NCI-H187 (cell line): ENCODE results near the gene CCN2.

Source experiments
- DNase-seq, 2 experiments: peaks; one replicate each; lab custom pipeline; 2025; lab: John Stamatoyannopoulos, UW

CCN2 gene, protein sequence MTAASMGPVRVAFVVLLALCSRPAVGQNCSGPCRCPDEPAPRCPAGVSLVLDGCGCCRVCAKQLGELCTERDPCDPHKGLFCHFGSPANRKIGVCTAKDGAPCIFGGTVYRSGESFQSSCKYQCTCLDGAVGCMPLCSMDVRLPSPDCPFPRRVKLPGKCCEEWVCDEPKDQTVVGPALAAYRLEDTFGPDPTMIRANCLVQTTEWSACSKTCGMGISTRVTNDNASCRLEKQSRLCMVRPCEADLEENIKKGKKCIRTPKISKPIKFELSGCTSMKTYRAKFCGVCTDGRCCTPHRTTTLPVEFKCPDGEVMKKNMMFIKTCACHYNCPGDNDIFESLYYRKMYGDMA

GRCh38 chr6:131950767-131951575, at the start of gene CCN2:
CCN2 (minus strand) TSS chr6:131951372; CDS start chr6:131951172, 200 bp downstream.
- no peak for DNase-seq

GRCh38 chr6:132000296-132000695, 49.1 kb upstream of the CCN2 start:
- no peak for DNase-seq

- DNase-seq: no peak
These were observed 48.5 kb upstream of the CCN2 start for GRCh38 chr6:131999545-132000146.

GRCh38 chr6:131998255-131998982, 47.2 kb upstream of the CCN2 start:
- no peak for DNase-seq

GRCh38 chr6:131997429-131998153, 46.4 kb upstream of the CCN2 start:
- DNase-seq: no peak

DNA sequence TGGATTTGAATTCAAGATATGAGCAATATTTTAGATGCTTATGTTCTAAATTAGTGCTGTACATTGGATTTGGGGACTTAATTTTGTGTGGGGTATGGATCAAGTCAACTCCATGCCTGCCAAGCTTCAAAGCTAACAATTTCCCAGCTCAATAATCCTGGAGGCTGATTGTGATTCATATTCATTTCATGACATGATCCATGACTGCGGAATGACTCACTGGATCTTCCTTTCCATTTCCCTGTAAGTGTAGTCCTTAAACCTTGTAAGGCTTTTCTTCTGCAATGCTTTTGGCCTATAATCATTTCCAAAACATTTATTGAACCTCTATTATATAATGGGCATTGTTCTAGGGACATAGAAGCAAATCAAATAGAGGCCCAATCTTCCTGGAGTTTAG, 44.7 kb upstream of the CCN2 start:
- no peak for DNase-seq

DNA sequence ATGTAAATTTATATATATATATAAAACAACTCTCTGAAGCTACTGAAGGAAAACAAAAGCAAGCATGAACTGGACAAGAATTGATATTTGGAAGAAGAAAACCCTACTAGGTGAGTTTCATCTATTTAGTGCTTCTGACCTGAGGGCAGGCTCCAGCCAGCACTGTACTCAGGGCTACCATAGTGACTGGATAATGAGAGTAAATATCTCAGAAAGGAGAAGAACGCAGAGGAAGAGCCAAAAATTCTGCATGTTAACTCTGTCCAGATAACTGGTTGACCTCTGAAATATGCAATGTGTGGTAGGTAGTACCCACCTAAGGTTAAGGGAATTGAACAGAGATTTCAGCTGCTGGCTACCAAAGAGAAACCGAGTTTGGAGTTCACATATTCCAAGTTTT, 41.4 kb upstream of the CCN2 start:
- DNase-seq: no peak

GRCh38 chr6:131989036-131989435, 37.9 kb upstream of the CCN2 start:
- no peak for DNase-seq

DNA sequence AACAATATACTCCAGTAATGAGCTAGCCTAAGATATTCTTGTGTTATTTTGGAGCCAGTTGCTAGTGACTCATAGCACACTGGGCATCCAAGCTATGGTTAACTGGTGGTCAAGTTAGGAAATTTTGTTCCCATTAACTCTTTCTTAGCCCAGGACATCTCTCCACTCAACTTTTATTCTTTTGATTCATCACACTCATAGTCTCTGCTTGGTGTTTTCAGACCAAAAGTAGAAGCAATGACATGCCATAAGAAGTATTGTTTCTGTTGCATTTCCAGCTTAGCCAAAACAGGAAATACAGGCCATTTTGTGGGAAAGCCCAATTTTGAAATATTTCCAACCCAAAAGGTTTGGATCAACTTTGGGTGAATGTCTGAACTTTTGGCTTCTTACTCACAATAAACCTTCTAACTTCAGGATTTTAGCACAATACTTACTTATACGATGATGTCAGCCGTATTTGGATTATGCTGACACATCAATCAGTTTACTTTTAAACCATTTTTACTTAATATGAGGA, 31.6 kb upstream of the CCN2 start:
- DNase-seq: no peak

- no peak for DNase-seq
These were observed 30.4 kb upstream of the CCN2 start for GRCh38 chr6:131981624-131981978.

- DNase-seq: no peak
These were observed 29.8 kb upstream of the CCN2 start for GRCh38 chr6:131980791-131981623.

- DNase-seq: no peak
These were observed 29.2 kb upstream of the CCN2 start for GRCh38 chr6:131980338-131980790.

- no peak for DNase-seq
These were observed 28.6 kb upstream of the CCN2 start for GRCh38 chr6:131979515-131980337.

GRCh38 chr6:131978522-131978921, 27.4 kb upstream of the CCN2 start:
- no peak for DNase-seq

GRCh38 chr6:131976545-131977061, 25.4 kb upstream of the CCN2 start:
- DNase-seq: no peak

- no peak for DNase-seq
These were observed 21.6 kb upstream of the CCN2 start for GRCh38 chr6:131972741-131973140.

- DNase-seq: no peak
These were observed 19.1 kb upstream of the CCN2 start for GRCh38 chr6:131970076-131970859.

DNA sequence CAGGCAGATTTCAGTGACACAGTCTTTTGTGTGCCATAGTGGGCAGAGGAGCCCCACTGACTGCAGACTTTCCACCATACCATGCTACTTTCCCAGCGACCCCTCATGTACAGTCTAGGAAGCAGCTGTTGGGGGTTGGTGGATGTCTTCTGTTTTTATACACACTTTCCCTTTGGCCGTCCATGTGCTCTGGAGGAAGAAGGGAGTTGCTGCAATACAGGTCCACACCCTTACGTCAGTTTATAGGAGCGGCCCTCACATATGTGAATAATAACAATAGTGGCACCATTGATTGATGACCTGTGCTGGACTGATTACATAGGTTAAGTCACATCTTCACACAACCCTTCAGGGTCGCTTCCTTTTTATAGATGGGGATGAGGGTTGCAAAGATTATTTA, 17.5 kb upstream of the CCN2 start:
- DNase-seq: no peak
